ENCODE results near the gene LCP1.

DNA sequence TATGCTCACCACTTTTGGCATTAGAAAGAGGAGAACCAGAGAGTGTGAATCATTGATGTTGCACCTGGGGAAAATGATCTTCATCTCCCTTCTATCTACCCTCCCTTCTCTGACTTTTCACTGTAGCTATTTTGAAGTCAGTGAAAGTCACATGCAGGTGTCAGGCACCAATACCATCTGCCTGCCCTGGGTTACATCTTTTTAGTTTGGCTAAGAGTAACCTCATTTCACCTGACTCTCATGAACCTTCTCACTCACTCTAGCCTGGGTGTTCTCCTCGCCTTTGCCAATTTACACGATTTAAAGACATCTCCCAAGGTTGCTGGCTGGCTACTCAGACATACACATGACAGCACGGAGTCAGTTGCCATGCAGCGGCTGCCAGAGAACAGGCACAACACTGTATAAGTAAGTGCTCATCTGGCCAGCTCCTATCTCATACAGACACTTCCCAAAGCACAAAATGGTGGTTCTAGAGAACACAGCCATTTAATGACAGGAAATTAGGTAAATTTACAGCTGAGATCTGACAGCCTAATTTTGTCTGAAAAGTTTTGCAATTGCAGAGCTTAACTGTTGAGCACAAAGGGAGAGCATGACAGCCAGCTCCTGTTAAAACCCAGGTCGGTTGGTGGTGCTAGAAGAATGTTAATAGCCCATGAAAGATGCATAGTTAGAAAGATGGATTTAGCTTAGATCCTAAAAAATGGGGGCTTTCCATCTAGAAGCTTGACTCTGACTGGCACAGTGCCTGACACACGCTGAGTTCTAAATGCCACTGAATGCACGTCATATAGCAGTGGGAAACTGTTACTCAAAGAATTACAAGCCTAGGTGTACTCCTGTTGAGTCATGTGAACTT lies 32.5 kb downstream of the LCP1 start:
- TF ChIP-seq, protein P1, sequence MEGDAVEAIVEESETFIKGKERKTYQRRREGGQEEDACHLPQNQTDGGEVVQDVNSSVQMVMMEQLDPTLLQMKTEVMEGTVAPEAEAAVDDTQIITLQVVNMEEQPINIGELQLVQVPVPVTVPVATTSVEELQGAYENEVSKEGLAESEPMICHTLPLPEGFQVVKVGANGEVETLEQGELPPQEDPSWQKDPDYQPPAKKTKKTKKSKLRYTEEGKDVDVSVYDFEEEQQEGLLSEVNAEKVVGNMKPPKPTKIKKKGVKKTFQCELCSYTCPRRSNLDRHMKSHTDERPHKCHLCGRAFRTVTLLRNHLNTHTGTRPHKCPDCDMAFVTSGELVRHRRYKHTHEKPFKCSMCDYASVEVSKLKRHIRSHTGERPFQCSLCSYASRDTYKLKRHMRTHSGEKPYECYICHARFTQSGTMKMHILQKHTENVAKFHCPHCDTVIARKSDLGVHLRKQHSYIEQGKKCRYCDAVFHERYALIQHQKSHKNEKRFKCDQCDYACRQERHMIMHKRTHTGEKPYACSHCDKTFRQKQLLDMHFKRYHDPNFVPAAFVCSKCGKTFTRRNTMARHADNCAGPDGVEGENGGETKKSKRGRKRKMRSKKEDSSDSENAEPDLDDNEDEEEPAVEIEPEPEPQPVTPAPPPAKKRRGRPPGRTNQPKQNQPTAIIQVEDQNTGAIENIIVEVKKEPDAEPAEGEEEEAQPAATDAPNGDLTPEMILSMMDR (IDR thresholded peaks at IDR 0.05; ENCODE audit: insufficient read depth, low read depth, low read length), result no peak
- no peak for TF ChIP-seq EZH2 (IDR thresholded peaks at IDR 0.05; ENCODE audit: insufficient read depth, low read length)
